Loucy (cell line): ENCODE data around the gene PLS3.

Source experiments
- H2AFZ ChIP-seq: fragments of 200-600 bp; sonication (generic); 2 replicates; pipeline ENCODE4 v1.6.0; 2016; ENCODE audit warnings: antibody characterized with exemption, mild to moderate bottlenecking, low read length, moderate library complexity
- H3F3A ChIP-seq: fragments of 200-600 bp; 2 replicates; pipeline ENCODE4 v1.6.0; 2016; ENCODE audit warnings: antibody characterized with exemption, low read depth, mild to moderate bottlenecking
- H3K27me3 ChIP-seq: fragments of 200-600 bp; sonication (generic); 2 replicates; pipeline ENCODE4 v1.6.1; 2014; ENCODE audit warnings: low read length, mild to moderate bottlenecking; ENCODE audit not compliant: insufficient read depth, poor library complexity, severe bottlenecking
- H3K36me3 ChIP-seq: fragments of 200-600 bp; sonication (generic); 2 replicates; pipeline ENCODE4 v1.6.1; 2016; ENCODE audit warnings: low read length; ENCODE audit not compliant: insufficient read depth
- H3K4me1 ChIP-seq: fragments of 200-600 bp; sonication (generic); 2 replicates; pipeline ENCODE4 v1.5.1; 2014; ENCODE audit warnings: low read length, mild to moderate bottlenecking; ENCODE audit not compliant: insufficient read depth, poor library complexity, severe bottlenecking
- H3K4me2 ChIP-seq: fragments of 200-600 bp; sonication (generic); 2 replicates; pipeline ENCODE4 v1.6.0; 2014; ENCODE audit warnings: antibody characterized with exemption, low read length, low read depth, mild to moderate bottlenecking; ENCODE audit not compliant: poor library complexity, severe bottlenecking
- H3K4me3 ChIP-seq: fragments of 200-600 bp; sonication (generic); 2 replicates; pipeline ENCODE4 v1.5.1; 2014; ENCODE audit warnings: low read length, mild to moderate bottlenecking, mixed read lengths; ENCODE audit not compliant: poor library complexity, severe bottlenecking
- H3K79me2 ChIP-seq: fragments of 200-600 bp; sonication (generic); 2 replicates; pipeline ENCODE4 v1.6.1; 2014; ENCODE audit warnings: low read length; ENCODE audit not compliant: insufficient read depth
- H3K9ac ChIP-seq: fragments of 200-600 bp; sonication (generic); 2 replicates; pipeline ENCODE4 v1.6.0; 2014; ENCODE audit warnings: mild to moderate bottlenecking, low read depth, low read length, moderate library complexity; ENCODE audit not compliant: poor library complexity, severe bottlenecking
- H3K9me2 ChIP-seq: fragments of 200-600 bp; sonication (generic); replicated peaks from 2 replicates; pipeline ENCODE4 v1.6.1; 2016; ENCODE audit warnings: low read depth, low read length, mixed read lengths
- H3K9me3 ChIP-seq: fragments of 200-600 bp; sonication (generic); 2 replicates; pipeline ENCODE4 v1.6.1; 2014; ENCODE audit warnings: mild to moderate bottlenecking, antibody characterized with exemption, low read length, low read depth; ENCODE audit not compliant: insufficient read depth
- H4K20me1 ChIP-seq: fragments of 200-600 bp; sonication (generic); 2 replicates; pipeline ENCODE4 v1.6.0; 2014; ENCODE audit warnings: antibody characterized with exemption, low read length, mild to moderate bottlenecking; ENCODE audit not compliant: insufficient read depth, poor library complexity, severe bottlenecking
- CTCF ChIP-seq: fragments of 200-600 bp; sonication (generic); conservative IDR thresholded peaks from 2 replicates; pipeline ENCODE4 v1.5.1; 2014; ENCODE audit warnings: mild to moderate bottlenecking, antibody characterized with exemption, low read length
- EZH2phosphoT487 ChIP-seq: fragments of 200-600 bp; IDR thresholded peaks from 2 replicates; pipeline ENCODE4 v1.6.1; 2018; ENCODE audit warnings: antibody characterized with exemption, mild to moderate bottlenecking, moderate library complexity, borderline replicate concordance

Gene PLS3

GRCh38 chrX:115616943-115617563 is 56.1 kb downstream of the PLS3 start:
- TF ChIP-seq CTCF (no peak), EZH2phosphoT487 (no peak)
- H3K4me1 ChIP-seq, result no peaks in the 10 kb centered on the region
- H3K4me3 ChIP-seq, result no peak overlapping the region
- no peak overlapping the region for H3K9ac ChIP-seq
- H3K79me2 ChIP-seq, result no peaks in the 10 kb centered on the region
- H3K27me3 ChIP-seq, result no peaks in the 10 kb centered on the region
- no peaks in the 10 kb centered on the region for H4K20me1 ChIP-seq
- H3K9me3 ChIP-seq, result no peaks in the 10 kb centered on the region
- no peaks in the 10 kb centered on the region for H3K36me3 ChIP-seq
- no peak overlapping the region for H3K4me2 ChIP-seq
- no peaks in the 10 kb centered on the region for H3F3A ChIP-seq
- no peak overlapping the region for H2AFZ ChIP-seq
- H3K9me2 ChIP-seq, result no peaks in the 10 kb centered on the region

- H3K79me2 ChIP-seq, result no peaks in the 10 kb centered on the region
- no peak for TF ChIP-seq CTCF
- no peak for TF ChIP-seq EZH2phosphoT487
- H3K4me1 ChIP-seq, result no peaks in the 10 kb centered on the region
These were observed 61.6 kb downstream of the PLS3 start for GRCh38 chrX:115622534-115622933.

GRCh38 chrX:115624916-115625315 is 63.9 kb downstream of the PLS3 start:
- Histone ChIP-seq H3K9ac (no peak overlapping the region), H2AFZ (no peak overlapping the region), H3F3A (no peaks in the 10 kb centered on the region), H4K20me1 (no peaks in the 10 kb centered on the region), H3K4me1 (no peaks in the 10 kb centered on the region), H3K4me2 (no peak overlapping the region), H3K79me2 (no peaks in the 10 kb centered on the region), H3K4me3 (no peak overlapping the region), H3K27me3 (no peaks in the 10 kb centered on the region), H3K9me2 (no peaks in the 10 kb centered on the region), H3K9me3 (no peaks in the 10 kb centered on the region), H3K36me3 (no peaks in the 10 kb centered on the region)
- TF ChIP-seq CTCF, result no peak
- TF ChIP-seq EZH2phosphoT487, result no peak

More at GRCh38 chrX:115622534-115622933, 61.6 kb downstream of the PLS3 start:
- Histone ChIP-seq H3K4me3 (no peak overlapping the region), H4K20me1 (no peaks in the 10 kb centered on the region), H3K9me3 (no peaks in the 10 kb centered on the region), H3K36me3 (no peaks in the 10 kb centered on the region), H3K9me2 (no peaks in the 10 kb centered on the region), H2AFZ (no peak overlapping the region), H3K4me2 (no peak overlapping the region), H3F3A (no peaks in the 10 kb centered on the region), H3K27me3 (no peaks in the 10 kb centered on the region), H3K9ac (no peak overlapping the region)
